Peyer's patch (tissue), 4 donors: ENCODE data around the gene MRPL19. TPM values are rescaled to one million over a fixed set of nuclear protein-coding genes. Genes with fewer than 3 reads are reported as not detected.
"Not testable (repeated sequence)": the region's sequence is repeated elsewhere in the genome, so short reads cannot be mapped to it uniquely, and the experiment has no call there.

ENCODE experiments used
- DNase-seq, 3 donors: peaks; one replicate each; pipeline ENCODE4 v3.0.0-alpha.2; 2017 to 2019
- H3K27ac ChIP-seq, 4 donors: fragments of 200-600 bp; sonication (generic); one replicate each; pipeline ENCODE4 v1.5.1; 2016 to 2019
- H3K27me3 ChIP-seq, 2 donors: fragments of 200-600 bp; sonication (generic); one replicate each; pipeline ENCODE4 v1.5.1; 2019
- H3K36me3 ChIP-seq, 3 donors: fragments of 200-600 bp; sonication (generic); one replicate each; pipeline ENCODE4 v1.5.1; 2016 to 2019
- H3K4me1 ChIP-seq, 4 donors: fragments of 200-600 bp; sonication (generic); one replicate each; pipeline ENCODE4 v1.5.1; 2016 to 2019
- H3K4me3 ChIP-seq, 4 donors: fragments of 200-600 bp; sonication (generic); 1 replicate in 3 of 4; 2 replicates in 1 of 4; pipeline ENCODE4 v1.5.1; 2016 to 2019; ENCODE audit warnings: mild to moderate bottlenecking in 1 of 4
- H3K9me3 ChIP-seq, 4 donors: fragments of 200-600 bp; sonication (generic); one replicate each; pipeline ENCODE4 v1.5.1; 2016 to 2019; ENCODE audit warnings: mild to moderate bottlenecking in 1 of 4
- CTCF ChIP-seq, 6 experiments: fragments of 450-650 bp in 4 of 6; fragments of 200-600 bp in 2 of 6; sonication (generic) in 1 of 6; IDR thresholded peaks; one replicate each; pipeline ENCODE4 v1.5.1; 2017 to 2019; ENCODE audit warnings: antibody characterized with exemption in 6 of 6, mild to moderate bottlenecking in 3 of 6, moderate library complexity in 1 of 6
- POLR2A ChIP-seq, 2 donors: fragments of 450-650 bp; IDR thresholded peaks; one replicate each; pipeline ENCODE4 v1.5.1; 2017; ENCODE audit warnings: antibody characterized with exemption in 2 of 2, mild to moderate bottlenecking in 2 of 2, moderate library complexity in 2 of 2
- total RNA-seq, 4 donors: library from RNA; depleted of rRNA; stranded (reverse); fragments of >200 nt; gene quantifications; one replicate each; pipeline ENCODE4 v1.1.0, GENCODE V29; 2016

The MRPL19 gene
- total RNA-seq, 4 donors from 2014 or later = 20.6 to 61.1 (median 26.8) TPM

DNA sequence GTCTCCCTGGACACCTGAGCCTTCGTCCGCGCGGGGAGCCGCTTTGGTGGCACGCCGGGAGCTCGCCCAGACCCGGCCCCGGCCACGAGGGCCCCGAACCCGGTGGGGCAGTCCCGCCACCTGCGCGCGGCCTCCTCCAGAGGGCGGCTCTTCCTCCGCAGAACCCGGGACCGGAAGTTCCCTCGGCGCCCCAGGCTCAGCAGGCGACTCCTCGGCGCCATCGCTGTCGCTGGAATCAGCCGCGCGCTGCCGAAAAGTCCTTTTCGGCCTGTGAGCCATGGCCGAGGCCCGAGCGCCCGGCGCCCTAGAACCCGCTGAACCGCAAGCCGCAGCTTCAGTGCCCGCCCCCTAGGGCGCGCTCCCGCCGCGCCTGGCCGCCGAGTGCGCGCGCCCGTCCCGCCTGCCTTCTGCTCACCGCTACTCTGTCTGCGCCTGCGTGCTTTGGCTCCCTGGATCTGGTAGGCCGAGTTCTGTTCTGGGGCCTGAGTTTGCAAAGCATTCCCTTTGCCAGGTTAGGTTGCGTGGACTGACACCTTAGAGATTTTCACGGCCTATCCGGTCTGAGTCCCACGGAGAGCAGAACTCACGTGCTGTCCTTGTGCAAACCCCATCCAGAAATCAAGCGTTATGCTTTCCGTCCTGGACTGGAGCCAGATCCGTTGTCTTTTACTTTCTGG, 64.1 kb downstream of the MRPL19 start, which contains the start of gene GCFC2:
Gene GCFC2, minus strand, starts transcription at position 339 of the 677 bp plus-strand sequence. Its CDS starts 60 bp downstream, at position 279.
- peak within 1 kb of the TSS; percentile 58 to 74 (median 62) for H3K4me3 ChIP-seq
- no peaks in the 10 kb centered on the region for H3K27me3 ChIP-seq
- DNase-seq = peak; percentile 85 to 93 (median 91)
- H3K36me3 ChIP-seq = no peaks in the 10 kb centered on the region
- H3K4me1 ChIP-seq = peaks cover 0 to 9% (median 2%) of the 10 kb centered on the region in 4 donors
- TF ChIP-seq POLR2A (IDR thresholded peaks at IDR 0.05) (peak; percentile 29 to 50), CTCF (IDR thresholded peaks at IDR 0.05) (peak in 5 of 6 experiments; percentile 2 to 49 (median 44))
- no peaks in the 10 kb centered on the region for H3K9me3 ChIP-seq
- peak within 1 kb of the TSS; percentile 81 to 93 (median 83) for H3K27ac ChIP-seq

DNA sequence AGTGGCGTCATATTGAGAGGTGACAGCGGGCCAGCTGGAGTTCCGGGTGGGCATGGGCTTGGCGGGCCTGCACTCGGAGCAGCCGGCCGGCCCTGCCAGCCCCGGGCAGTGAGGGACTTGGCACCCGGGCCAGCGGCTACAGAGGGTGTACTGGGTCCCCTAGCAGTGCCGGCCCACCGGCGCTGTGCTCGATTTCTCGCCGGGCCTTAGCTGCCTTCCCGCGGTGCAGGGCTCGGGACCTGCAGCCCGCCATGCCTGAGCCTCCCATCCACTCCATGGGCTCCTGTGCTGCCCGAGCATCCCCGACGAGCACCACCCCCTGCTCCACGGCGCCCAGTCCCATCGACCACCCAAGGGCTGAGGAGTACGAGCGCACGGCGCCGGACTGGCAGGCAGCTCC, 65.0 kb downstream of the MRPL19 start:
- not testable (repeated sequence) for H3K9me3 ChIP-seq, DNase-seq, H3K27me3 ChIP-seq, H3K4me3 ChIP-seq, H3K4me1 ChIP-seq, H3K36me3 ChIP-seq, H3K27ac ChIP-seq

- no peaks in the 10 kb centered on the region for H3K9me3 ChIP-seq
- no peaks in the 10 kb centered on the region for H3K27me3 ChIP-seq
- no peak overlapping the region for H3K4me3 ChIP-seq
- H3K4me1 ChIP-seq = no peaks in the 10 kb centered on the region
- no peak for DNase-seq
- H3K36me3 ChIP-seq = no peaks in the 10 kb centered on the region
- TF ChIP-seq CTCF (IDR thresholded peaks at IDR 0.05) (peak in 2 of 6 experiments; percentile 6), POLR2A (IDR thresholded peaks at IDR 0.05) (no peak)
- no peak overlapping the region for H3K27ac ChIP-seq
Measured at GRCh38 chr2:75716406-75716805, 69.8 kb downstream of the MRPL19 start.

- H3K9me3 ChIP-seq = no peaks in the 10 kb centered on the region
- H3K27me3 ChIP-seq = no peaks in the 10 kb centered on the region
- H3K4me1 ChIP-seq = no peaks in the 10 kb centered on the region
- H3K36me3 ChIP-seq = no peaks in the 10 kb centered on the region
- H3K4me3 ChIP-seq = no peak overlapping the region
- H3K27ac ChIP-seq = no peak overlapping the region
- TF ChIP-seq POLR2A (IDR thresholded peaks at IDR 0.05) (no peak), CTCF (IDR thresholded peaks at IDR 0.05) (no peak)
- DNase-seq = no peak
Measured at GRCh38 chr2:75719616-75720015, 73.0 kb downstream of the MRPL19 start.

- no peak for DNase-seq
- no peaks in the 10 kb centered on the region for H3K4me1 ChIP-seq
- H3K9me3 ChIP-seq = no peaks in the 10 kb centered on the region
- no peak for TF ChIP-seq POLR2A (IDR thresholded peaks at IDR 0.05)
- TF ChIP-seq CTCF (IDR thresholded peaks at IDR 0.05) = no peak
- H3K36me3 ChIP-seq = no peaks in the 10 kb centered on the region
- no peak overlapping the region for H3K4me3 ChIP-seq
- H3K27ac ChIP-seq = no peak overlapping the region
- no peaks in the 10 kb centered on the region for H3K27me3 ChIP-seq
Measured at GRCh38 chr2:75720525-75720924, 73.9 kb downstream of the MRPL19 start.

DNA sequence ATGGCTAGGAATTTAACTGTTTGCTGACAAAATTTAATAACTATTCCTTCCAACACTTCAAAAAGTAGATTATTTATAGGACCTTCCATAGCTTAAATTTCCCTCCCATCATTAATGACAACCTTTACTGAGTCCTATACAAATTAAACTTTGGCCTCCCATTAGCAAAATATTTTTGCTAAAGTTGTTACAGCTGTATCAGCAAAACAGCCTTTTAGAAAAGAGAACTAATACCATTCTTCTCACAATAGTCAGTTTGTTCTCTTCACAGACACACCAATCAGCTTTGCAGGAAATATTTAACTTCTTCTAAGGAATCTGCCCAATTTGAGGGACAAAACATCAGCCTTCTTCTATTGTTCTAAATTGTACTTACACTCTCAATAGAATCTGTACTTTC, 76.1 kb downstream of the MRPL19 start:
- no peaks in the 10 kb centered on the region for H3K36me3 ChIP-seq
- DNase-seq = no peak
- no peaks in the 10 kb centered on the region for H3K27me3 ChIP-seq
- TF ChIP-seq CTCF (IDR thresholded peaks at IDR 0.05) (no peak), POLR2A (IDR thresholded peaks at IDR 0.05) (no peak)
- no peak overlapping the region for H3K4me3 ChIP-seq
- H3K4me1 ChIP-seq = no peaks in the 10 kb centered on the region
- no peak overlapping the region for H3K27ac ChIP-seq
- no peaks in the 10 kb centered on the region for H3K9me3 ChIP-seq
